Astrocyte (in vitro differentiated cells and primary cell): Measurements from ENCODE around the gene AKAP13. TPM values are rescaled to one million over a fixed set of nuclear protein-coding genes. Genes with fewer than 3 reads are reported as not detected.
A peak's percentile ranks its signal among the peaks of the same experiment; 100 is the strongest.

Experiments
- DNase-seq: peaks from one replicate; pipeline ENCODE4 v3.0.0-alpha.2; 2010; ENCODE audit warnings: low read depth
- FAIRE-seq: peaks from 2 replicates; lab custom pipeline; 2011; peaks lifted over from hg19 to GRCh38; lab: Jason Lieb, UNC
- H2AFZ ChIP-seq: 2 replicates; pipeline ENCODE4 v1.6.0; 2012; ENCODE audit warnings: low read depth, low read length, inconsistent platforms
- H3K27ac ChIP-seq: 2 replicates; pipeline ENCODE4 v1.5.1; 2011; ENCODE audit warnings: low read depth, low read length, inconsistent platforms
- H3K27me3 ChIP-seq: 2 replicates; pipeline ENCODE4 v1.6.0; 2011; ENCODE audit warnings: low read length, inconsistent platforms; ENCODE audit not compliant: insufficient read depth
- H3K36me3 ChIP-seq: 2 replicates; pipeline ENCODE4 v1.5.1; 2011; ENCODE audit warnings: low read length, inconsistent platforms; ENCODE audit not compliant: insufficient read depth
- H3K4me1 ChIP-seq: 2 replicates; pipeline ENCODE4 v1.5.1; 2011; ENCODE audit warnings: low read length, inconsistent platforms; ENCODE audit not compliant: insufficient read depth
- H3K4me2 ChIP-seq: 2 replicates; pipeline ENCODE4 v1.6.0; 2012; ENCODE audit warnings: low read length, inconsistent platforms
- H3K4me3 ChIP-seq: 2 replicates; pipeline ENCODE4 v1.5.1; 2011; ENCODE audit warnings: low read depth, mild to moderate bottlenecking, low read length, inconsistent platforms; ENCODE audit not compliant: insufficient read depth
- H3K79me2 ChIP-seq: 2 replicates; pipeline ENCODE4 v1.6.0; 2012; ENCODE audit warnings: mild to moderate bottlenecking, low read length, inconsistent platforms; ENCODE audit not compliant: insufficient read depth
- H3K9ac ChIP-seq: 2 replicates; pipeline ENCODE4 v1.6.0; 2012; ENCODE audit warnings: mild to moderate bottlenecking, low read length, inconsistent platforms
- H3K9me3 ChIP-seq: 2 replicates; pipeline ENCODE4 v1.5.1; 2012; ENCODE audit warnings: low read depth, mild to moderate bottlenecking, low read length, inconsistent platforms; ENCODE audit not compliant: insufficient read depth
- H4K20me1 ChIP-seq: 2 replicates; pipeline ENCODE4 v1.6.0; 2012; ENCODE audit warnings: low read length, inconsistent platforms; ENCODE audit not compliant: insufficient read depth
- H3K27ac Mint-ChIP-seq: one replicate; pipeline ENCODE4 v1.8.0; 2021; ENCODE audit warnings: mild to moderate bottlenecking, mixed read lengths; ENCODE audit not compliant: unreplicated experiment
- H3K27me3 Mint-ChIP-seq: one replicate; pipeline ENCODE4 v1.8.0; 2021; ENCODE audit warnings: low read depth, mixed read lengths; ENCODE audit not compliant: unreplicated experiment
- H3K36me3 Mint-ChIP-seq: one replicate; pipeline ENCODE4 v1.8.0; 2021; ENCODE audit warnings: low read depth, mixed read lengths; ENCODE audit not compliant: unreplicated experiment
- H3K4me1 Mint-ChIP-seq: one replicate; pipeline ENCODE4 v1.8.0; 2021; ENCODE audit warnings: low read depth, mixed read lengths; ENCODE audit not compliant: unreplicated experiment
- H3K4me3 Mint-ChIP-seq: one replicate; pipeline ENCODE4 v1.8.0; 2021; ENCODE audit warnings: mild to moderate bottlenecking, moderate library complexity, mixed read lengths; ENCODE audit not compliant: unreplicated experiment
- H3K9me3 Mint-ChIP-seq: one replicate; pipeline ENCODE4 v1.8.0; 2021; ENCODE audit warnings: mild to moderate bottlenecking, mixed read lengths; ENCODE audit not compliant: unreplicated experiment
- CTCF ChIP-seq: IDR thresholded peaks from 2 replicates; pipeline ENCODE4 v1.5.1; 2011; ENCODE audit warnings: low read depth, mild to moderate bottlenecking, inconsistent platforms, low read length, moderate library complexity; ENCODE audit not compliant: insufficient read depth
- EZH2 ChIP-seq: IDR thresholded peaks from 2 replicates; pipeline ENCODE4 v1.6.1; 2012; ENCODE audit warnings: mild to moderate bottlenecking, low read length, inconsistent platforms; ENCODE audit not compliant: insufficient read depth
- total RNA-seq: library from RNA; stranded (reverse); gene quantifications from 2 replicates; pipeline ENCODE4 v1.2.1, GENCODE V29; 2021

The AKAP13 gene
- total RNA-seq, 1 donor from 2014 or later, result 98.2 TPM

- H3K9me3 ChIP-seq, result no peaks in the 10 kb centered on the region
- H3K36me3 ChIP-seq, result peaks cover 44% of the 10 kb centered on the region
- H3K27me3 Mint-ChIP-seq, result no peaks in the 10 kb centered on the region
- no peak overlapping the region for H3K4me3 Mint-ChIP-seq
- DNase-seq (peak; percentile 27), FAIRE-seq (no peak)
- H3K4me3 ChIP-seq, result no peak overlapping the region
- H3K4me2 ChIP-seq, result no peak overlapping the region
- no peak for TF ChIP-seq EZH2
- no peak for TF ChIP-seq CTCF
- H3K27ac ChIP-seq, result no peak overlapping the region
- no peaks in the 10 kb centered on the region for H3K4me1 ChIP-seq
- peaks cover 17% of the 10 kb centered on the region for H3K4me1 Mint-ChIP-seq
- H4K20me1 ChIP-seq, result no peaks in the 10 kb centered on the region
- no peaks in the 10 kb centered on the region for H3K9me3 Mint-ChIP-seq
- H3K9ac ChIP-seq, result no peak overlapping the region
- peaks cover 9% of the 10 kb centered on the region for H3K36me3 Mint-ChIP-seq
- H3K27me3 ChIP-seq, result no peaks in the 10 kb centered on the region
- no peak overlapping the region for H2AFZ ChIP-seq
- H3K27ac Mint-ChIP-seq, result no peak overlapping the region
- no peaks in the 10 kb centered on the region for H3K79me2 ChIP-seq
These were observed 344.6 kb downstream of the AKAP13 start for GRCh38 chr15:85725019-85725418.

- no peak overlapping the region for H3K4me3 Mint-ChIP-seq
- peak overlapping the region; percentile 48 for H3K27ac Mint-ChIP-seq
- H3K27me3 ChIP-seq, result no peaks in the 10 kb centered on the region
- H3K9me3 Mint-ChIP-seq, result no peaks in the 10 kb centered on the region
- no peak overlapping the region for H3K9ac ChIP-seq
- TF ChIP-seq CTCF, result no peak
- no peaks in the 10 kb centered on the region for H3K79me2 ChIP-seq
- H2AFZ ChIP-seq, result no peak overlapping the region
- H3K27me3 Mint-ChIP-seq, result no peaks in the 10 kb centered on the region
- peaks cover 42% of the 10 kb centered on the region for H3K36me3 ChIP-seq
- H3K27ac ChIP-seq, result no peak overlapping the region
- H3K4me2 ChIP-seq, result no peak overlapping the region
- H3K36me3 Mint-ChIP-seq, result peaks cover 12% of the 10 kb centered on the region
- no peaks in the 10 kb centered on the region for H3K4me1 ChIP-seq
- no peak overlapping the region for H3K4me3 ChIP-seq
- peaks cover 17% of the 10 kb centered on the region for H3K4me1 Mint-ChIP-seq
- no peaks in the 10 kb centered on the region for H4K20me1 ChIP-seq
- no peak for FAIRE-seq
- no peak for DNase-seq
- no peaks in the 10 kb centered on the region for H3K9me3 ChIP-seq
These were observed 345.2 kb downstream of the AKAP13 start for GRCh38 chr15:85725564-85725963.

- Histone ChIP-seq H3K4me3 (no peak overlapping the region), H3K27ac (no peak overlapping the region), H3K27me3 (no peaks in the 10 kb centered on the region), H3K9me3 (no peaks in the 10 kb centered on the region), H4K20me1 (no peaks in the 10 kb centered on the region), H3K4me1 (no peaks in the 10 kb centered on the region), H3K9ac (no peak overlapping the region), H3K79me2 (no peaks in the 10 kb centered on the region), H3K4me2 (no peak overlapping the region), H3K36me3 (peaks cover 43% of the 10 kb centered on the region), H2AFZ (no peak overlapping the region)
- H3K27ac Mint-ChIP-seq, result no peak overlapping the region
- FAIRE-seq (no peak), DNase-seq (no peak)
- peaks cover 17% of the 10 kb centered on the region for H3K4me1 Mint-ChIP-seq
- no peaks in the 10 kb centered on the region for H3K9me3 Mint-ChIP-seq
- H3K36me3 Mint-ChIP-seq, result peaks cover 12% of the 10 kb centered on the region
- TF ChIP-seq EZH2 (no peak), CTCF (no peak)
- H3K27me3 Mint-ChIP-seq, result no peaks in the 10 kb centered on the region
- no peak overlapping the region for H3K4me3 Mint-ChIP-seq
These were observed 346.1 kb downstream of the AKAP13 start for GRCh38 chr15:85726454-85726853.
